Colonic mucosa (tissue), 4 donors: Measurements from ENCODE around the gene TMEM259. TPM values are rescaled to one million over a fixed set of nuclear protein-coding genes. Genes with fewer than 3 reads are reported as not detected.

Experiments used
- DNase-seq: peaks from one replicate; pipeline ENCODE4 v3.0.0-alpha.2; 2020
- H3K27ac ChIP-seq: fragments of 200-600 bp; one replicate; pipeline ENCODE4 v1.8.0; 2021
- H3K27me3 ChIP-seq: fragments of 200-600 bp; one replicate; pipeline ENCODE4 v1.8.0; 2021
- H3K36me3 ChIP-seq: fragments of 200-600 bp; one replicate; pipeline ENCODE4 v1.8.0; 2021
- H3K4me1 ChIP-seq: fragments of 200-600 bp; one replicate; pipeline ENCODE4 v1.8.0; 2021; ENCODE audit warnings: mild to moderate bottlenecking
- H3K4me3 ChIP-seq: fragments of 200-600 bp; one replicate; pipeline ENCODE4 v1.8.0; 2021
- H3K9ac ChIP-seq, 2 donors: one replicate each; pipeline ENCODE4 v1.7.0; 2013; ENCODE audit warnings: control low read depth in 2 of 2, low read depth in 2 of 2, low read length in 2 of 2
- H3K9me3 ChIP-seq: fragments of 200-600 bp; one replicate; pipeline ENCODE4 v1.8.0; 2021
- CTCF ChIP-seq: fragments of 200-600 bp; IDR thresholded peaks from one replicate; pipeline ENCODE4 v1.8.0; 2022; ENCODE audit warnings: antibody characterized with exemption, mild to moderate bottlenecking
- intact Hi-C: fragments of 100-400 bp; cut with DNase I; formaldehyde crosslinking; loops from one replicate; pipeline ENCODE4 v1.14.1; 2022
- total RNA-seq, 2 donors: library from RNA; stranded (reverse); fragmentation: NEBNext Ultra II Directional in 1 of 2; extraction: Animal tissue kit (Norgen Biotek cat#: 25700) in 1 of 2; gene quantifications; one replicate each; pipeline ENCODE4 v1.2.1, GENCODE V29; 2021
- donor health status: healthy.
- donor health status: DM: no; HTN: no; CAD: no.
- donor health status: DM: no; HTN: no; CAD: no.

Gene TMEM259
- total RNA-seq, 2 donors from 2014 or later: 170 to 235 TPM

DNA sequence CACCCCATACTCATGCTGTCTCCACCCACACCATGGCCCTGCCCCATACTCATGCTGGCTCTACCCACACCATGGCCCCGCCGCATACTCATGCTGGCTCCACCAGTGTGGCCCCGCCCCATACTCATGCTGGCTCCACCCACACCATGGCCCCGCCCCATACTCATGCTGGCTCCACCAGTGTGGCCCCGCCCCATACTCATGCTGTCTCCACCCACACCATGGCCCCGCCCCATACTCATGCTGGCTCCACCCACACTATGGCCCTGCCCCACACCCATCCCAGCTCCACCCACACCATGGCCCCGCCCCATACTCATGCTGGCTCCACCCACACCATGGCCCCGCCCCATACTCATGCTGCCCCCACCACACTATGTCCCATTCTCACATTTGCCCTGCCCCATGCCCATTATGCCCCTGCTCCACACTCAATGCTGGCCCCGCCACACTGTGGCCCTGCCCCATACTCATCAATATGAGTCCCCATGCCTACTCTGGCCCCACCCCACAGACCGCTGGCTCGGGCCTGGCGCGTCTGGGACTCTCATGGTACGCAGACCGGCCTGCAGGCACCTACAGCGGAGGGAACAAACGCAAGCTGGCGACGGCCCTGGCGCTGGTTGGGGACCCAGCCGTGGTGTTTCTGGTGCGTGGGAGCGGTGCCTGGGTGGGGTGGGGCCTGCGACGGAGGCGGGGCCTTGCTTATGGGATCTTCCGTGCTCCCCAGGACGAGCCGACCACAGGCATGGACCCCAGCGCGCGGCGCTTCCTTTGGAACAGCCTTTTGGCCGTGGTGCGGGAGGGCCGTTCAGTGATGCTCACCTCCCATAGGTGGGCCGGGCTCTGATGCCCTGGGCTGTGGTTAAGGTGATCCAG lies 42.3 kb upstream of the TMEM259 start:
- peaks cover 13% of the 10 kb centered on the region for H3K27me3 ChIP-seq
- peak; percentile 37 for DNase-seq
- no peaks in the 10 kb centered on the region for H3K9me3 ChIP-seq
- H3K36me3 ChIP-seq: no peaks in the 10 kb centered on the region
- intact Hi-C loops: no loop called here
- TF ChIP-seq CTCF: no peak
- no peak overlapping the region for H3K9ac ChIP-seq
- peaks cover 21% of the 10 kb centered on the region for H3K4me1 ChIP-seq
- no peak overlapping the region for H3K27ac ChIP-seq
- H3K4me3 ChIP-seq: no peak overlapping the region

- Histone ChIP-seq H3K9ac (no peak overlapping the region), H3K4me1 (peaks cover 21% of the 10 kb centered on the region), H3K4me3 (no peak overlapping the region), H3K27ac (no peak overlapping the region), H3K9me3 (no peaks in the 10 kb centered on the region), H3K36me3 (no peaks in the 10 kb centered on the region), H3K27me3 (peaks cover 13% of the 10 kb centered on the region)
- intact Hi-C loops: no loop called here
- no peak for TF ChIP-seq CTCF
- peak; percentile 22 for DNase-seq
Measured at GRCh38 chr19:1062387-1063029, 41.6 kb upstream of the TMEM259 start.

GRCh38 chr19:1061987-1062386 lies 41.1 kb upstream of the TMEM259 start:
- Histone ChIP-seq H3K9ac (no peak overlapping the region), H3K36me3 (no peaks in the 10 kb centered on the region), H3K27ac (no peak overlapping the region), H3K4me1 (peaks cover 18% of the 10 kb centered on the region), H3K4me3 (no peak overlapping the region), H3K27me3 (peaks cover 8% of the 10 kb centered on the region), H3K9me3 (no peaks in the 10 kb centered on the region)
- peak; percentile 18 for DNase-seq
- intact Hi-C loops: no loop called here
- TF ChIP-seq CTCF: no peak

DNA sequence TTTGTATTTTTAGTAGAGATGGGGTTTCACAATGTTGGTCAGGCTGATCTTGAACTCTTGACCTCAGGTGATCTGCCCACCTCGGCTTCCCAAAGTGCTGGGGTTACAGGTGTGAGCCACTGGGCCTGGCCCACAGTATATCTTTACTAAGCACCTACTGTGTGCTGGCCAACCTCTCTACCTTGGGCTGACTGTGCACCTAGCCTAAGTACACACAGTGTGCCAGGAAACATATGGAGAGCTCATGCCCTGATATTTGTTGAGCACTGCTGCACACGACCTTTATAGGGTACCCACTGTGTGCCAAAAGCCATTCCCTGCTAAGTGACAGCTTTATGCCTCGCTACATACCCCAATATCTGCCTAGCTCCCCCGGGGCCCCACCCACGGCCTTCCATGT lies 39.8 kb upstream of the TMEM259 start:
- Histone ChIP-seq H3K36me3 (no peaks in the 10 kb centered on the region), H3K27ac (no peak overlapping the region), H3K4me1 (peaks cover 8% of the 10 kb centered on the region), H3K9me3 (no peaks in the 10 kb centered on the region), H3K4me3 (no peak overlapping the region), H3K27me3 (no peaks in the 10 kb centered on the region), H3K9ac (no peak overlapping the region)
- no peak for TF ChIP-seq CTCF
- intact Hi-C loops: no loop called here
- DNase-seq: no peak

DNA sequence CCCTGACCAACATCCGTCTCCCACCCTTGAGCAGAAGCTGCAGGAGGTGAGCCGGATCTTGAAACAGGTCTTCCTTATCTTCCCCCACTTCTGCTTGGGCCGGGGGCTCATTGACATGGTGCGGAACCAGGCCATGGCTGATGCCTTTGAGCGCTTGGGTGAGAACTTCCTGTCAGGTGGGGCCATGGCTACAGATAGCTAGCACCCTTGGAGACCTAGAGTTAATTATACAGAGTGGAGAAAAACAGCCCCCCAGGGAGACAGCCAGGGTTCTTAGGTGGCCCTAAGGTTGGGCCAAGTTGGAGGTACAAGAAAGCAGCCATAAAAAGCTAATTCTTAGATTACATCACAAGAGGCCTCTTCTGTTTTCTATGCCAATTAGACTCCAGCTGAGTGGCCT lies 37.2 kb upstream of the TMEM259 start:
- H3K27ac ChIP-seq: no peak overlapping the region
- no peak for TF ChIP-seq CTCF
- DNase-seq: no peak
- H3K9me3 ChIP-seq: no peaks in the 10 kb centered on the region
- intact Hi-C loops: no loop called here
- no peak overlapping the region for H3K9ac ChIP-seq
- H3K27me3 ChIP-seq: no peaks in the 10 kb centered on the region
- H3K36me3 ChIP-seq: no peaks in the 10 kb centered on the region
- H3K4me3 ChIP-seq: no peak overlapping the region
- no peaks in the 10 kb centered on the region for H3K4me1 ChIP-seq
